HCT116 (cell line): Measurements from ENCODE around the gene CDH23. TPM values are rescaled to one million over a fixed set of nuclear protein-coding genes. Genes with fewer than 3 reads are reported as not detected.

ENCODE experiments used
- ATAC-seq: fragments of 200-7000 bp; cut with Tn5 transposase; 2 replicates; pipeline ENCODE4 v1.9.1; 2020; ENCODE audit warnings: mild to moderate bottlenecking, moderate library complexity
- BruUV-seq: library from RNA; stranded (reverse); fragments of 400-500 nt; replicated peaks from 2 replicates; lab custom pipeline; 2021; lab: Mats Ljungman, UMichigan
- CTCF ChIA-PET: fragments of 300-600 bp; sonication (Branson Sonifier 250); formaldehyde crosslinking; loops from one replicate; lab custom pipeline; 2021; ENCODE audit warnings: antibody characterized with exemption; lab: Charles Lee
- POLR2A ChIA-PET: fragments of 300-600, 350-600 bp; sonication (Branson Sonifier 250); formaldehyde crosslinking; loops from one replicate; lab custom pipeline; 2021; ENCODE audit warnings: antibody characterized with exemption; lab: Charles Lee
- RAD21 ChIA-PET, 2 experiments: fragments of 300-600 bp; sonication (Branson Sonifier 250); formaldehyde crosslinking; loops; one replicate each; lab custom pipeline; 2023; ENCODE audit warnings: low total read pairs in 2 of 2; ENCODE audit not compliant: uncharacterized antibody in 2 of 2, unreplicated experiment in 2 of 2, low non-redundant PET in 1 of 2; lab: Charles Lee
- DNase-seq: peaks from one replicate; pipeline ENCODE4 v3.0.0-alpha.2; 2010; ENCODE audit warnings: low read depth, low spot score
- H2AFZ ChIP-seq: fragments of 200-600 bp; shearing (Covaris generic), sonication (generic); 2 replicates; pipeline ENCODE4 v1.6.1; 2017; ENCODE audit warnings: low read depth, mixed run types, mixed read lengths, antibody characterized with exemption, low read length; ENCODE audit not compliant: poor library complexity, severe bottlenecking
- H3K27ac ChIP-seq: 2 replicates; pipeline ENCODE4 v1.5.1; 2012; ENCODE audit warnings: low read depth, low read length
- H3K27me3 ChIP-seq: fragments of 200-600 bp; sonication (generic); 2 replicates; pipeline ENCODE4 v1.6.1; 2016; ENCODE audit warnings: mixed run types, low read length, mixed read lengths; ENCODE audit not compliant: insufficient read depth
- H3K36me3 ChIP-seq, 2 experiments: fragments of 200-500 bp in 1 of 2; fragments of 200-600 bp in 1 of 2; sonication (Bioruptor generic) in 1 of 2; sonication (generic) in 1 of 2; 2 replicates each; pipeline versions ENCODE4 v1.5.1 to v1.6.1; 2014 to 2016; ENCODE audit warnings: low read length in 2 of 2, inconsistent platforms in 1 of 2, mixed read lengths in 1 of 2, mixed run types in 1 of 2; ENCODE audit not compliant: insufficient read depth in 2 of 2, control insufficient read depth in 1 of 2
- H3K4me1 ChIP-seq, 2 experiments: fragments of 200-600 bp in 1 of 2; sonication (generic) in 1 of 2; 2 replicates each; pipeline versions ENCODE4 v1.5.1 to v1.6.1; 2012 to 2017; ENCODE audit warnings: low read length in 2 of 2, inconsistent platforms in 1 of 2, mild to moderate bottlenecking in 1 of 2, mixed read lengths in 1 of 2, mixed run types in 1 of 2, moderate library complexity in 1 of 2; ENCODE audit not compliant: insufficient read depth in 2 of 2, control insufficient read depth in 1 of 2
- H3K4me2 ChIP-seq: fragments of 200-600 bp; sonication (generic); 2 replicates; pipeline ENCODE4 v1.6.1; 2017; ENCODE audit warnings: mixed run types, low read length, mixed read lengths
- H3K4me3 ChIP-seq, 2 experiments: fragments of 200-600 bp in 1 of 2; sonication (generic) in 1 of 2; replicated peaks in 1 of 2; 2 replicates each; pipeline ENCODE4 v1.5.1; 2011 to 2016; ENCODE audit warnings: low read length in 2 of 2, control low read depth in 1 of 2, low read depth in 1 of 2, mild to moderate bottlenecking in 1 of 2, mixed read lengths in 1 of 2, mixed run types in 1 of 2
- H3K79me2 ChIP-seq: fragments of 200-600 bp; sonication (generic); 2 replicates; pipeline ENCODE4 v1.6.1; 2017; ENCODE audit warnings: mild to moderate bottlenecking, mixed run types, low read length, moderate library complexity, mixed read lengths; ENCODE audit not compliant: insufficient read depth
- H3K9ac ChIP-seq: fragments of 200-600 bp; sonication (generic); 2 replicates; pipeline ENCODE4 v1.6.1; 2016; ENCODE audit warnings: low read length, mixed read lengths
- H3K9me2 ChIP-seq: fragments of 200-600 bp; sonication (generic), shearing (Covaris generic); 2 replicates; pipeline ENCODE4 v1.6.1; 2017; ENCODE audit warnings: mixed run types, mild to moderate bottlenecking, moderate library complexity; ENCODE audit not compliant: insufficient read depth
- H3K9me3 ChIP-seq, 2 experiments: fragments of 200-500 bp in 1 of 2; fragments of 200-600 bp in 1 of 2; sonication (Bioruptor generic) in 1 of 2; sonication (generic) in 1 of 2; 2 replicates each; pipeline ENCODE4 v1.6.1; 2014 to 2017; ENCODE audit warnings: low read length in 2 of 2, mixed read lengths in 2 of 2, inconsistent platforms in 1 of 2, low read depth in 1 of 2, mild to moderate bottlenecking in 1 of 2, mixed run types in 1 of 2, moderate library complexity in 1 of 2; ENCODE audit not compliant: control insufficient read depth in 1 of 2, insufficient read depth in 1 of 2
- H4K20me1 ChIP-seq: fragments of 200-600 bp; sonication (generic), shearing (Covaris generic); 2 replicates; pipeline ENCODE4 v1.6.1; 2017; ENCODE audit warnings: mixed run types, mild to moderate bottlenecking, moderate library complexity; ENCODE audit not compliant: insufficient read depth
- ATF3 ChIP-seq: IDR thresholded peaks from 2 replicates; pipeline ENCODE4 v1.6.1; 2012
- EGR1 ChIP-seq: IDR thresholded peaks from 2 replicates; pipeline ENCODE4 v1.6.1; 2012; ENCODE audit warnings: low read depth
- EZH2 ChIP-seq: fragments of 200-600 bp; sonication (generic); IDR thresholded peaks from 2 replicates; pipeline ENCODE4 v1.6.1; 2017; ENCODE audit warnings: antibody characterized with exemption, mixed run types
- RAD21 ChIP-seq: IDR thresholded peaks from 2 replicates; pipeline ENCODE4 v1.6.1; 2012; ENCODE audit warnings: low read depth, mild to moderate bottlenecking
- intact Hi-C: fragments of 100-400 bp; cut with micrococcal nuclease; formaldehyde crosslinking; loops from 2 replicates; pipeline ENCODE4 v1.10.0; 2022
- total RNA-seq: library from RNA; stranded (reverse); gene quantifications from one replicate; pipeline ENCODE4 v1.2.1, GENCODE V29; 2021; ENCODE audit not compliant: unreplicated experiment
- TF ChIP-seq, protein P1 (sequence below), 3 experiments: fragments of 200-600 bp in 1 of 3; sonication (generic) in 1 of 3; IDR thresholded peaks in 2 of 3; conservative IDR thresholded peaks in 1 of 3; 2 replicates each; pipeline ENCODE4 v1.5.1; 2012 to 2017; ENCODE audit warnings: low read depth in 2 of 3, low read length in 2 of 3, antibody characterized with exemption in 1 of 3, borderline replicate concordance in 1 of 3, control low read depth in 1 of 3, mild to moderate bottlenecking in 1 of 3, mixed read lengths in 1 of 3, mixed run types in 1 of 3, moderate library complexity in 1 of 3; ENCODE audit not compliant: insufficient read depth in 1 of 3

The CDH23 gene
- total RNA-seq, 1 experiment from 2014 or later = not detected

- H3K4me3 ChIP-seq = no peak overlapping the region
- H2AFZ ChIP-seq = no peak overlapping the region
- H4K20me1 ChIP-seq = no peaks in the 10 kb centered on the region
- TF ChIP-seq EZH2 (no peak), RAD21 (peak; percentile 75), EGR1 (no peak), ATF3 (no peak)
- TF ChIP-seq, protein P1, sequence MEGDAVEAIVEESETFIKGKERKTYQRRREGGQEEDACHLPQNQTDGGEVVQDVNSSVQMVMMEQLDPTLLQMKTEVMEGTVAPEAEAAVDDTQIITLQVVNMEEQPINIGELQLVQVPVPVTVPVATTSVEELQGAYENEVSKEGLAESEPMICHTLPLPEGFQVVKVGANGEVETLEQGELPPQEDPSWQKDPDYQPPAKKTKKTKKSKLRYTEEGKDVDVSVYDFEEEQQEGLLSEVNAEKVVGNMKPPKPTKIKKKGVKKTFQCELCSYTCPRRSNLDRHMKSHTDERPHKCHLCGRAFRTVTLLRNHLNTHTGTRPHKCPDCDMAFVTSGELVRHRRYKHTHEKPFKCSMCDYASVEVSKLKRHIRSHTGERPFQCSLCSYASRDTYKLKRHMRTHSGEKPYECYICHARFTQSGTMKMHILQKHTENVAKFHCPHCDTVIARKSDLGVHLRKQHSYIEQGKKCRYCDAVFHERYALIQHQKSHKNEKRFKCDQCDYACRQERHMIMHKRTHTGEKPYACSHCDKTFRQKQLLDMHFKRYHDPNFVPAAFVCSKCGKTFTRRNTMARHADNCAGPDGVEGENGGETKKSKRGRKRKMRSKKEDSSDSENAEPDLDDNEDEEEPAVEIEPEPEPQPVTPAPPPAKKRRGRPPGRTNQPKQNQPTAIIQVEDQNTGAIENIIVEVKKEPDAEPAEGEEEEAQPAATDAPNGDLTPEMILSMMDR (IDR thresholded peaks at IDR 0.05 in 2 of 3, conservative IDR thresholded peaks at IDR 0.05 in 1 of 3; ENCODE audit: borderline replicate concordance in 1 of 3, insufficient read depth in 1 of 3, low read depth in 2 of 3, low read length in 2 of 3) = peak; percentile 59 to 94 (median 88)
- TF ChIP-seq, all 23 proteins: peak for 2
- Histone ChIP-seq H3K36me3 (no peaks in the 10 kb centered on the region), H3K9me2 (no peaks in the 10 kb centered on the region), H3K9ac (no peak overlapping the region), H3K4me1 (peaks cover 11 to 27% of the 10 kb centered on the region in 2 experiments), H3K4me2 (no peak overlapping the region), H3K27ac (no peak overlapping the region), H3K9me3 (no peaks in the 10 kb centered on the region), H3K79me2 (no peaks in the 10 kb centered on the region), H3K27me3 (no peaks in the 10 kb centered on the region)
- CTCF ChIA-PET = interaction anchor here (0.7 to 2.0 kb wide), 8 partner anchors 12 to 295 kb away, joined by 3 to 11 read pairs (median 4); no protein-coding TSS in a partner anchor
- POLR2A ChIA-PET = no interaction called here
- RAD21 ChIA-PET = interaction anchor here in 1 of 2 experiments (0.7 kb wide), 1 partner anchor 14 kb away, joined by 3 read pairs; no protein-coding TSS in a partner anchor
- BruUV-seq = no TSS peak
- DNase-seq = peak; percentile 49
- ATAC-seq = peak; percentile 75
- intact Hi-C loops = loop anchor here (1.0 to 10.0 kb wide), 3 partner anchors 123 to 294 kb away; partner anchors contain the start of gene SLC29A3
Observed at GRCh38 chr10:71608819-71609768, 212.4 kb downstream of the CDH23 start.
